BLaER1 (cell line): Measurements from ENCODE around the gene MAPK1.
"Not testable (repeated sequence)": the region's sequence is repeated elsewhere in the genome, so short reads cannot be mapped to it uniquely, and the experiment has no call there.

Experiments
- H3K27ac ChIP-seq: shearing (Covaris generic); formaldehyde crosslinking; 2 replicates; pipeline ENCODE4 v1.8.1; 2022
- H3K27me3 ChIP-seq: shearing (Covaris generic); formaldehyde crosslinking; 2 replicates; pipeline ENCODE4 v1.8.1; 2022
- H3K36me3 ChIP-seq: shearing (Covaris generic); formaldehyde crosslinking; 2 replicates; pipeline ENCODE4 v1.8.1; 2022
- H3K4me1 ChIP-seq: shearing (Covaris generic); formaldehyde crosslinking; 2 replicates; pipeline ENCODE4 v1.8.1; 2022
- H3K4me2 ChIP-seq: shearing (Covaris generic); formaldehyde crosslinking; 2 replicates; pipeline ENCODE4 v1.8.1; 2022
- H3K4me3 ChIP-seq: shearing (Covaris generic); formaldehyde crosslinking; 2 replicates; pipeline ENCODE4 v1.8.1; 2022
- H3K9ac ChIP-seq: shearing (Covaris generic); formaldehyde crosslinking; 2 replicates; pipeline ENCODE4 v1.8.1; 2022
- H3K9me3 ChIP-seq: shearing (Covaris generic); formaldehyde crosslinking; 2 replicates; pipeline ENCODE4 v1.8.1; 2022
- H4K20me1 ChIP-seq: shearing (Covaris generic); formaldehyde crosslinking; 2 replicates; pipeline ENCODE4 v1.8.1; 2022
- Cebpa-rat ChIP-seq: shearing (Covaris generic); IDR thresholded peaks from 2 replicates; pipeline ENCODE4 v1.8.1; 2022

Gene MAPK1

DNA sequence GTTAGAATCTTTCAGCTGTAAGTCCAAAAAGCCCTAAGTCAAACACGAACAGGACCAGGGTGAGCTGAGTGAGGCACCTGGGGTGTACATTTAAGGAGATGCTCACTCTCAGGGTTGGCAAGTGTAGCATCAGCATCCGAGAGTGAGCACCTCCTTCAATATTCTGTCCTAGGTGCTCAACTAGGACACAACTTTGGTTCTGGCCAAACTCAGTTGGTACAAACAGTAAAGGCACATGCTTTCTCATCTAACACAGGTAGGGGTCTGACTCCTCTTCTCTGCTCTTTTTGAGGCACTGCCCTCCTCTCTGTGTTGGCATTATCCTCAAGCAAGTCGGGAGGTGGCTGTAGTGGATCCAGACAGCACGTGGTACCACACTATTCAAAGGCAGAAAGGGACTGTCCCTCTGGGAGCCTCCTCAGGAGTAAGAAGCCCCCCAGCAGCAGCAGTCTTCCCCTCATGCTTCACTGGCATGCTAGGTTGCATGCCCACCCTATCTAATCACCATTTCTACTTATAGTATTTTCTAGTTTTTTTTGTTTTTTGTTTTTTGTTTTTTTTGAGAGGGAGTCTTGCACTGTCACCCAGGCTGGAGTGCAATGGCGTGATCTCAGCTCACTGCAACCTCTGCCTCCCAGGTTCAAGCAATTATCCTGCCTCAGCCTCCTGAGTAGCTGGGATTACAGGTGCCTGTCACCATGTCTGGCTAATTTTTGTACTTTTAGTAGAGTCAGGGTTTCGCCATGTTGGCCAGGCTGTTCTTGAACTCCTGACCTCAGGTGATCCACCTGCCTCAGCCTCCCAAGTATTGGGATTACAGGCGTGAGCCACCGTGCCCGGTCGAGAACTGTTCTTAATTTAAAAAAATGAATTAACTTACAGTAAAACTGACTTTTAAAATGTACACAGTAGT is 14.7 kb upstream of the MAPK1 start:
- no peak overlapping the region for H3K9ac ChIP-seq
- H4K20me1 ChIP-seq: no peaks in the 10 kb centered on the region
- H3K36me3 ChIP-seq: no peaks in the 10 kb centered on the region
- no peak overlapping the region for H3K4me2 ChIP-seq
- no peak overlapping the region for H3K27ac ChIP-seq
- no peaks in the 10 kb centered on the region for H3K9me3 ChIP-seq
- TF ChIP-seq Cebpa-rat: no peak
- no peaks in the 10 kb centered on the region for H3K27me3 ChIP-seq
- H3K4me1 ChIP-seq: no peaks in the 10 kb centered on the region
- H3K4me3 ChIP-seq: no peak overlapping the region

- TF ChIP-seq Cebpa-rat: no peak
- Histone ChIP-seq H4K20me1 (no peaks in the 10 kb centered on the region), H3K4me3 (no peak overlapping the region), H3K36me3 (no peaks in the 10 kb centered on the region), H3K4me2 (no peak overlapping the region; the same call in 1 of the 2 replicates), H3K9me3 (no peaks in the 10 kb centered on the region), H3K4me1 (peaks cover 7% of the 10 kb centered on the region; the same call in 1 of the 2 replicates), H3K9ac (no peak overlapping the region), H3K27me3 (no peaks in the 10 kb centered on the region), H3K27ac (no peak overlapping the region)
Observed at GRCh38 chr22:21876486-21877176, 9.2 kb upstream of the MAPK1 start.

DNA sequence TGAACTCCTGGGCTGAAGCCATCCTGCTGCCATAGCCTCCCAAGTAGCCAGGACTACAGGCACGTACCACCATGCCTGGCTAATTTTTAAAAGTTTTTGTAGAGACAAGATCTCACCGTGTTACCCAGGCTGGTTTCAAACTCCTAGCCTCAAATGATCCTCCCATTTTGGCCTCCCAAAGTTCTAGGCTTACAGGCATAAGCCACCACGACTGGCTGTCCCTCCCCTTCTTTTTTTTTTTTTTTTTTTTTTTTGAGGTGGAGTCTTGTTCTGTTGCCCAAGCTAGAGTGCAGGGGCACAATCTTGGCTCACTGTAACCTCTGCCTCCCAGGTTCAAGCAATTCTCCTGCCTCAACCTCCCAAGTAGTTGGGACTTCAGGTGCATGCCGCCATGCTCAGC is 7.5 kb upstream of the MAPK1 start:
- not testable (repeated sequence) for H3K36me3 ChIP-seq, H4K20me1 ChIP-seq, H3K4me2 ChIP-seq, H3K4me3 ChIP-seq, H3K4me1 ChIP-seq, H3K9ac ChIP-seq, H3K27ac ChIP-seq, H3K9me3 ChIP-seq, H3K27me3 ChIP-seq

- H4K20me1 ChIP-seq: no peaks in the 10 kb centered on the region
- H3K9ac ChIP-seq: no peak overlapping the region
- no peaks in the 10 kb centered on the region for H3K27me3 ChIP-seq
- no peak for TF ChIP-seq Cebpa-rat
- H3K27ac ChIP-seq: no peak overlapping the region
- H3K4me1 ChIP-seq: peaks cover 16% of the 10 kb centered on the region
- H3K4me3 ChIP-seq: no peak overlapping the region
- no peak overlapping the region for H3K4me2 ChIP-seq
- no peaks in the 10 kb centered on the region for H3K9me3 ChIP-seq
- no peaks in the 10 kb centered on the region for H3K36me3 ChIP-seq
Observed at GRCh38 chr22:21873619-21874018, 6.2 kb upstream of the MAPK1 start.

DNA sequence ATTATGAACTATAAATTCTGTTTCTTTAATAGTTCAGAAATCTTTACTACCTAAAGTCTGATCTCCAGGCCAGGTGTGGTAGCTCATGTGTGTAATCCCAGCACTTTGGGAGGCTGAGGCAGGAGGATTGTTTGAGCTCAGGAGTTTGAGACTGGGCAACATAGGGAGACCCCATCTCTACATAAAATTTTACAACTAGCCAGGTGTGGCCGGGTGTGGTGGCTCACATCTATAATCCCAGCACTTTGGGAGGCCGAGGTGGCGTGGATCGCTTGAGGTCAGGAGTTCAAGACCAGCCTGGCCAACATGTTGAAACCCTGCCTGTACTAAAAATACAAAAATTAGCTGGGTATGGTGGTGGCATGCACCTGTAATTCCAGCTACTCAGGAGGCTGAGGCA is 5.3 kb upstream of the MAPK1 start:
- H4K20me1 ChIP-seq, H3K9me3 ChIP-seq, H3K9ac ChIP-seq, H3K4me3 ChIP-seq, H3K27me3 ChIP-seq, H3K4me2 ChIP-seq, H3K36me3 ChIP-seq, H3K27ac ChIP-seq: not testable (repeated sequence)
- H3K4me1 ChIP-seq: peaks cover 24% of the 10 kb centered on the region

GRCh38 chr22:21868651-21869050 is 1.2 kb upstream of the MAPK1 start:
- Histone ChIP-seq H3K4me2 (peak overlapping the region; percentile 69), H4K20me1 (peaks cover 37% of the 10 kb centered on the region), H3K27ac (no peak overlapping the region), H3K9me3 (no peaks in the 10 kb centered on the region), H3K9ac (no peak overlapping the region), H3K27me3 (no peaks in the 10 kb centered on the region), H3K4me3 (peak overlapping the region; percentile 100; the same call in 1 of the 2 replicates), H3K36me3 (peaks cover 4% of the 10 kb centered on the region; the same call in 1 of the 2 replicates), H3K4me1 (peaks cover 41% of the 10 kb centered on the region)
- TF ChIP-seq Cebpa-rat: no peak

DNA sequence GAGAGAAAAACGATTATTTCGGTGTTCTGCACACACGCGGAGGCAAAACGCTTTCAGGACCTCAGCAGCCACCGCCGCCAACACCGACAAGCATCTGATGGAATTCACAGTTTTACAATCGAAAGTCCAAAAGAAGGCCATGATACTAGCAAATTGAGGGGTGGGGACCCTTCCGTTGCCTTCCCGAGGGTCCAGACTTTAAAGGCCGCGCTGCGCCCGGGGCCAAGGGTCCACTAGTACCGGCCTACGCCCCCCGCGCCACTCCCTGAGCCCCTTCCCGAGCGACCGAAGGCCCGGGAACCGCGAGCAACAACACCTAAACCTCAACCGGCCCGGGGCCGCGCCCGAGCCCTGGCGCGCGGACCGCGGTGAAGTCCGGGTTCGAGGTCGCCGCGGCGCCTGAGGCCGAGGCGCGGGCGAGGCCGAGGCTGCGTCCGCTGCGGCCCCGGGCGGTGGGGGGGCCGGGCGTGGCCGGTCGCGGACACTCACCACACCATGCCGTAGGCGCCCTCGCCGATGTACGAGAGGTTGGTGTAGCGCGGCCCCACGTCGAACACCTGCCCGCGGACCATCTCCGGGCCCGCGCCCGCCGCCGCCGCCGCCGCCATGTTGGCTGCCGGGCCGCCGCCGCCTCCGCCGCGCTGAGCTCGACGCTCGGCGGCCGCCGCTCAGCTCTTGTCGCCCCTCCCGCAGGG is 465 bp downstream of the MAPK1 start:
- Histone ChIP-seq H3K4me2 (peak overlapping the region; percentile 85), H3K4me1 (peaks cover 57% of the 10 kb centered on the region), H3K27me3 (no peaks in the 10 kb centered on the region), H3K27ac (peak overlapping the region; percentile 95), H3K4me3 (peak overlapping the region; percentile 100), H3K36me3 (peaks cover 8% of the 10 kb centered on the region; the same call in 1 of the 2 replicates), H3K9me3 (no peaks in the 10 kb centered on the region), H4K20me1 (peaks cover 54% of the 10 kb centered on the region), H3K9ac (peak overlapping the region; percentile 91)
- TF ChIP-seq Cebpa-rat: no peak

GRCh38 chr22:21865041-21865440 is 2.4 kb downstream of the MAPK1 start:
- TF ChIP-seq Cebpa-rat: no peak
- H3K4me2 ChIP-seq: peak overlapping the region; percentile 85
- peak overlapping the region; percentile 100 for H3K4me3 ChIP-seq
- peaks cover 8% of the 10 kb centered on the region; the same call in 1 of the 2 replicates for H3K36me3 ChIP-seq
- peak overlapping the region; percentile 91; the same call in 1 of the 2 replicates for H3K9ac ChIP-seq
- peaks cover 73% of the 10 kb centered on the region for H4K20me1 ChIP-seq
- H3K27ac ChIP-seq: no peak overlapping the region
- no peaks in the 10 kb centered on the region for H3K27me3 ChIP-seq
- H3K4me1 ChIP-seq: peaks cover 77% of the 10 kb centered on the region
- H3K9me3 ChIP-seq: no peaks in the 10 kb centered on the region

- Histone ChIP-seq H3K27ac (no peak overlapping the region), H3K4me1 (peaks cover 73% of the 10 kb centered on the region), H3K36me3 (peaks cover 8% of the 10 kb centered on the region; the same call in 1 of the 2 replicates), H3K9ac (no peak overlapping the region), H3K9me3 (no peaks in the 10 kb centered on the region), H4K20me1 (peaks cover 98% of the 10 kb centered on the region), H3K4me2 (peak overlapping the region; percentile 41), H3K4me3 (no peak overlapping the region), H3K27me3 (no peaks in the 10 kb centered on the region)
- TF ChIP-seq Cebpa-rat: no peak
Observed at GRCh38 chr22:21862386-21863245, 4.8 kb downstream of the MAPK1 start.
